ENCODE data around the gene FBXL7.

DNA sequence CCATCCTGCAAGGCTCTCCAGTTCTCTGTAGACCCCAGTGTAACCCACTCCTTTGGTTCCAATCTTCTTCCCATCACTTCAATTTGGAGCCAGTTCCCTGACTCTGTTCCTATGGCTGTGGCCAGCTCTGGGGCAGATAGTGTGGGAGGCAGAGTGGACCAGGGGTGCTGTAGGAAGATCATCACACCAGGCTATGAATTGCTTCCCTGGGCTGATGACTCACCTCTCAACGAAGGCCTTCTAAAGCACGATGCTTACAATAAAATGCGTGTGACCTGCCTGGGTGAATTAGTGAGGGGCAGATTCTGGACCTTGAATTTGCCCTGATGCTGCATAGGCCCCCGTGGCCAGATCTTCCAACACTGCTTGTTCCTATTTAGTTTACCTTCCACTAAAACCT lies 289.7 kb downstream of the FBXL7 start:
- no peak for TF ChIP-seq POLR2A (IDR thresholded peaks at IDR 0.05; ENCODE audit: extremely low read depth, insufficient read length)
- TF ChIP-seq, protein P1, sequence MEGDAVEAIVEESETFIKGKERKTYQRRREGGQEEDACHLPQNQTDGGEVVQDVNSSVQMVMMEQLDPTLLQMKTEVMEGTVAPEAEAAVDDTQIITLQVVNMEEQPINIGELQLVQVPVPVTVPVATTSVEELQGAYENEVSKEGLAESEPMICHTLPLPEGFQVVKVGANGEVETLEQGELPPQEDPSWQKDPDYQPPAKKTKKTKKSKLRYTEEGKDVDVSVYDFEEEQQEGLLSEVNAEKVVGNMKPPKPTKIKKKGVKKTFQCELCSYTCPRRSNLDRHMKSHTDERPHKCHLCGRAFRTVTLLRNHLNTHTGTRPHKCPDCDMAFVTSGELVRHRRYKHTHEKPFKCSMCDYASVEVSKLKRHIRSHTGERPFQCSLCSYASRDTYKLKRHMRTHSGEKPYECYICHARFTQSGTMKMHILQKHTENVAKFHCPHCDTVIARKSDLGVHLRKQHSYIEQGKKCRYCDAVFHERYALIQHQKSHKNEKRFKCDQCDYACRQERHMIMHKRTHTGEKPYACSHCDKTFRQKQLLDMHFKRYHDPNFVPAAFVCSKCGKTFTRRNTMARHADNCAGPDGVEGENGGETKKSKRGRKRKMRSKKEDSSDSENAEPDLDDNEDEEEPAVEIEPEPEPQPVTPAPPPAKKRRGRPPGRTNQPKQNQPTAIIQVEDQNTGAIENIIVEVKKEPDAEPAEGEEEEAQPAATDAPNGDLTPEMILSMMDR (IDR thresholded peaks at IDR 0.05; ENCODE audit: low read depth, low read length): no peak

All from NB4 (cell line).